PC-3 (cell line): ENCODE results near the gene DNMBP. TPM values are rescaled to one million over a fixed set of nuclear protein-coding genes. Genes with fewer than 3 reads are reported as not detected.
A peak's percentile ranks its signal among the peaks of the same experiment; 100 is the strongest.

Source experiments
- ATAC-seq: fragments of 200-7000 bp; cut with Tn5 transposase; 2 replicates; pipeline ENCODE4 v1.9.1; 2020; ENCODE audit warnings: mild to moderate bottlenecking, moderate library complexity
- BruUV-seq: library from RNA; stranded (reverse); fragments of 400-500 nt; replicated peaks from 2 replicates; lab custom pipeline; 2021; lab: Mats Ljungman, UMichigan
- CTCF ChIA-PET: fragments of 300-600 bp; sonication (Branson Sonifier 250); formaldehyde crosslinking; loops from one replicate; lab custom pipeline; 2022; ENCODE audit warnings: antibody characterized with exemption; lab: Charles Lee
- POLR2A ChIA-PET: fragments of 300-600 bp; sonication (Branson Sonifier 250); formaldehyde crosslinking; loops from one replicate; lab custom pipeline; 2022; ENCODE audit warnings: antibody characterized with exemption; ENCODE audit not compliant: unreplicated experiment; lab: Charles Lee
- DNase-seq: peaks from one replicate; pipeline ENCODE4 v3.0.0-alpha.2; 2015
- H2AFZ ChIP-seq: fragments of 300-600 bp; sonication (generic); 2 replicates; pipeline ENCODE4 v1.6.0; 2016; ENCODE audit warnings: antibody characterized with exemption, low read length
- H3F3A ChIP-seq: fragments of 300-600 bp; sonication (generic); one replicate; pipeline ENCODE4 v1.6.0; 2017; ENCODE audit warnings: antibody characterized with exemption, low read length, control low read depth, mild to moderate bottlenecking; ENCODE audit not compliant: unreplicated experiment
- H3K27ac ChIP-seq: fragments of 300-600 bp; sonication (generic); 2 replicates; pipeline ENCODE4 v1.5.1; 2016; ENCODE audit warnings: mild to moderate bottlenecking, low read length
- H3K27me3 ChIP-seq: fragments of 300-600 bp; sonication (generic); 2 replicates; pipeline ENCODE4 v1.6.1; 2016; ENCODE audit warnings: low read length, mixed read lengths
- H3K36me3 ChIP-seq: fragments of 300-600 bp; sonication (generic); 2 replicates; pipeline ENCODE4 v1.6.1; 2016; ENCODE audit warnings: low read depth, mixed run types, low read length, mixed read lengths
- H3K4me1 ChIP-seq: fragments of 300-600 bp; sonication (generic); 2 replicates; pipeline ENCODE4 v1.5.1; 2016; ENCODE audit warnings: low read length; ENCODE audit not compliant: insufficient read depth
- H3K4me2 ChIP-seq: fragments of 300-600 bp; sonication (generic); 2 replicates; pipeline ENCODE4 v1.6.0; 2016; ENCODE audit warnings: low read length
- H3K4me3 ChIP-seq: fragments of 300-600 bp; sonication (generic); 2 replicates; pipeline ENCODE4 v1.5.1; 2016; ENCODE audit warnings: mild to moderate bottlenecking, low read length, mixed read lengths
- H3K79me2 ChIP-seq: fragments of 300-600 bp; sonication (generic); 2 replicates; pipeline ENCODE4 v1.6.1; 2017; ENCODE audit warnings: low read length, mixed read lengths
- H3K9ac ChIP-seq: fragments of 300-600 bp; sonication (generic); 2 replicates; pipeline ENCODE4 v1.6.0; 2016; ENCODE audit warnings: mild to moderate bottlenecking, low read length
- H3K9me2 ChIP-seq: fragments of 300-600 bp; sonication (generic); replicated peaks from 2 replicates; pipeline ENCODE4 v1.6.1; 2016; ENCODE audit warnings: mixed run types, low read length, mixed read lengths
- H3K9me3 ChIP-seq: fragments of 300-600 bp; sonication (generic); 2 replicates; pipeline ENCODE4 v1.6.1; 2016; ENCODE audit warnings: low read length, mixed read lengths
- H4K20me1 ChIP-seq: fragments of 300-600 bp; sonication (generic); 2 replicates; pipeline ENCODE4 v1.6.1; 2016; ENCODE audit warnings: low read length, mixed read lengths
- CTCF ChIP-seq: fragments of 300-600 bp; sonication (generic); conservative IDR thresholded peaks from 2 replicates; pipeline ENCODE4 v1.5.1; 2017; ENCODE audit warnings: antibody characterized with exemption, low read depth, mild to moderate bottlenecking, low read length
- EZH2 ChIP-seq: fragments of 300-600 bp; sonication (generic); IDR thresholded peaks from one replicate; pipeline ENCODE4 v1.6.1; 2017; ENCODE audit warnings: antibody characterized with exemption, mild to moderate bottlenecking, low read length; ENCODE audit not compliant: unreplicated experiment
- EZH2phosphoT487 ChIP-seq: fragments of 300-600 bp; sonication (generic); IDR thresholded peaks from 2 replicates; pipeline ENCODE4 v1.6.1; 2018; ENCODE audit warnings: mild to moderate bottlenecking, antibody characterized with exemption, low read length, borderline replicate concordance
- intact Hi-C: fragments of 100-400 bp; cut with micrococcal nuclease; formaldehyde crosslinking; loops from 2 replicates; pipeline ENCODE4 v1.9.0; 2023
- total RNA-seq: library from RNA; depleted of rRNA; stranded (reverse); fragments of >200 nt; gene quantifications from 2 replicates; pipeline ENCODE4 v1.2.3, GENCODE V29; 2014

Gene DNMBP
- total RNA-seq, 1 experiment from 2014 or later = 6.2 TPM

- intact Hi-C loops = loop anchor here (5.0 kb wide), 1 partner anchor 39 kb away; no protein-coding TSS in a partner anchor
- peak overlapping the region; percentile 90 for H3K4me2 ChIP-seq
- H3K79me2 ChIP-seq = peaks cover 69% of the 10 kb centered on the region
- POLR2A ChIA-PET = interaction anchor here (0.7 kb wide), 2 partner anchors 10 to 19 kb away, joined by 3 to 4 read pairs; no protein-coding TSS in a partner anchor
- H3K9me2 ChIP-seq = no peaks in the 10 kb centered on the region
- ATAC-seq (peak; percentile 61), DNase-seq (peak; percentile 91)
- peak overlapping the region; percentile 95 for H3K27ac ChIP-seq
- BruUV-seq = no TSS peak
- no peaks in the 10 kb centered on the region for H3K27me3 ChIP-seq
- peak overlapping the region; percentile 85 for H3K9ac ChIP-seq
- no peaks in the 10 kb centered on the region for H4K20me1 ChIP-seq
- no peaks in the 10 kb centered on the region for H3K36me3 ChIP-seq
- TF ChIP-seq EZH2phosphoT487 = no peak
- TF ChIP-seq EZH2 = no peak
- TF ChIP-seq CTCF = no peak
- no peaks in the 10 kb centered on the region for H3K9me3 ChIP-seq
- CTCF ChIA-PET = interaction anchor here (0.9 to 1.1 kb wide), 2 partner anchors 39 to 161 kb away, joined by 3 to 4 read pairs; no protein-coding TSS in a partner anchor
- H3K4me3 ChIP-seq = peak overlapping the region; percentile 51
- no peak overlapping the region for H2AFZ ChIP-seq
- peaks cover 44% of the 10 kb centered on the region for H3K4me1 ChIP-seq
- no peaks in the 10 kb centered on the region for H3F3A ChIP-seq
These were observed 3.4 kb downstream of the DNMBP start for GRCh38 chr10:100006243-100006886.

GRCh38 chr10:100004805-100005510, 4.8 kb downstream of the DNMBP start:
- BruUV-seq = no TSS peak
- no peak for ATAC-seq

GRCh38 chr10:100000109-100000644, 9.6 kb downstream of the DNMBP start:
- POLR2A ChIA-PET = no interaction called here

More at GRCh38 chr10:100004805-100005510, 4.8 kb downstream of the DNMBP start:
- peak overlapping the region; percentile 70; the same call in 1 of the 2 replicates for H3K9ac ChIP-seq
- no peaks in the 10 kb centered on the region for H3K27me3 ChIP-seq
- H3K27ac ChIP-seq = peak overlapping the region; percentile 95
- peaks cover 44% of the 10 kb centered on the region for H3K4me1 ChIP-seq
- CTCF ChIA-PET = no interaction called here
- peaks cover 79% of the 10 kb centered on the region for H3K79me2 ChIP-seq
- H3F3A ChIP-seq = no peaks in the 10 kb centered on the region
- H3K4me2 ChIP-seq = peak overlapping the region; percentile 81
- H3K4me3 ChIP-seq = peak overlapping the region; percentile 51; the same call in 1 of the 2 replicates
- H3K36me3 ChIP-seq = no peaks in the 10 kb centered on the region
- intact Hi-C loops = loop anchor here (5.0 kb wide), 1 partner anchor 38 kb away; no protein-coding TSS in a partner anchor
- no peaks in the 10 kb centered on the region for H3K9me3 ChIP-seq
- POLR2A ChIA-PET = interaction anchor here (0.6 kb wide), 1 partner anchor 126 kb away, joined by 5 read pairs; no protein-coding TSS in a partner anchor
- no peaks in the 10 kb centered on the region for H4K20me1 ChIP-seq
- TF ChIP-seq EZH2phosphoT487 = no peak
- no peak for DNase-seq
- H3K9me2 ChIP-seq = no peaks in the 10 kb centered on the region
- H2AFZ ChIP-seq = no peak overlapping the region

More at GRCh38 chr10:100000109-100000644, 9.6 kb downstream of the DNMBP start:
- no peak overlapping the region for H3K4me2 ChIP-seq
- BruUV-seq = no TSS peak
- no peaks in the 10 kb centered on the region for H4K20me1 ChIP-seq
- intact Hi-C loops = no loop called here
- H3K79me2 ChIP-seq = peaks cover 80% of the 10 kb centered on the region
- ATAC-seq (no peak), DNase-seq (no peak)
- CTCF ChIA-PET = no interaction called here
- TF ChIP-seq EZH2 = no peak
- no peak for TF ChIP-seq CTCF
- TF ChIP-seq EZH2phosphoT487 = no peak
- no peak overlapping the region for H3K9ac ChIP-seq
- no peaks in the 10 kb centered on the region for H3K9me3 ChIP-seq
- peaks cover 18% of the 10 kb centered on the region for H3K4me1 ChIP-seq
- H2AFZ ChIP-seq = no peak overlapping the region
- H3K27ac ChIP-seq = no peak overlapping the region
- H3K9me2 ChIP-seq = no peaks in the 10 kb centered on the region
- no peaks in the 10 kb centered on the region; the same call in 1 of the 2 replicates for H3K36me3 ChIP-seq
- H3F3A ChIP-seq = no peaks in the 10 kb centered on the region
- H3K27me3 ChIP-seq = no peaks in the 10 kb centered on the region
- no peak overlapping the region for H3K4me3 ChIP-seq
